Neural cell (in vitro differentiated cells): ENCODE data around the gene POLR3K. TPM values are rescaled to one million over a fixed set of nuclear protein-coding genes. Genes with fewer than 3 reads are reported as not detected.

ENCODE experiments used
- H2AFZ ChIP-seq: fragments of 200-600, 300-800 bp; sonication (generic), shearing (Covaris generic); 2 replicates; pipeline ENCODE4 v1.6.0; 2014; ENCODE audit warnings: low read depth, mild to moderate bottlenecking, antibody characterized with exemption, low read length, moderate library complexity
- H3F3A ChIP-seq: fragments of 200-600 bp; shearing (Covaris generic); 2 replicates; pipeline ENCODE4 v1.6.1; 2016; ENCODE audit warnings: mild to moderate bottlenecking, moderate library complexity, mixed read lengths, antibody characterized with exemption, low read length; ENCODE audit not compliant: insufficient read depth, poor library complexity, severe bottlenecking
- H3K27ac ChIP-seq: fragments of 200-600, 300-800 bp; sonication (generic), shearing (Covaris generic); 2 replicates; pipeline ENCODE4 v1.5.1; 2014; ENCODE audit warnings: mild to moderate bottlenecking, low read length, moderate library complexity
- H3K27me3 ChIP-seq: fragments of 300-800, 200-600 bp; sonication (generic), shearing (Covaris generic); 2 replicates; pipeline ENCODE4 v1.6.0; 2014; ENCODE audit warnings: mild to moderate bottlenecking, low read depth, low read length, moderate library complexity; ENCODE audit not compliant: insufficient read depth
- H3K36me3 ChIP-seq: fragments of 300-800, 200-600 bp; sonication (generic), shearing (Covaris generic); 2 replicates; pipeline ENCODE4 v1.5.1; 2014; ENCODE audit warnings: mild to moderate bottlenecking, antibody characterized with exemption, low read length, moderate library complexity; ENCODE audit not compliant: insufficient read depth
- H3K4me2 ChIP-seq: fragments of 300-800, 200-600 bp; sonication (generic), shearing (Covaris generic); 2 replicates; pipeline ENCODE4 v1.6.0; 2014; ENCODE audit warnings: mild to moderate bottlenecking, low read length
- H3K4me3 ChIP-seq: fragments of 300-800, 200-600 bp; sonication (generic), shearing (Covaris generic); 2 replicates; pipeline ENCODE4 v1.5.1; 2014; ENCODE audit warnings: mild to moderate bottlenecking, low read length, moderate library complexity
- H3K79me2 ChIP-seq: fragments of 200-600 bp; shearing (Covaris generic); replicated peaks from 2 replicates; pipeline ENCODE4 v1.6.0; 2014; ENCODE audit warnings: mild to moderate bottlenecking, low read length, moderate library complexity; ENCODE audit not compliant: insufficient read depth
- H3K9ac ChIP-seq: fragments of 300-800, 200-600 bp; sonication (generic), shearing (Covaris generic); 2 replicates; pipeline ENCODE4 v1.6.1; 2016; ENCODE audit warnings: mild to moderate bottlenecking, low read length, mixed read lengths
- H3K9me2 ChIP-seq: fragments of 200-600 bp; shearing (Covaris generic); 2 replicates; pipeline ENCODE4 v1.6.1; 2016; ENCODE audit warnings: mild to moderate bottlenecking, low read length, mixed read lengths; ENCODE audit not compliant: insufficient read depth
- H3K9me3 ChIP-seq: fragments of 200-600, 300-800 bp; sonication (generic), shearing (Covaris generic); 2 replicates; pipeline ENCODE4 v1.6.1; 2016; ENCODE audit warnings: mild to moderate bottlenecking, mixed run types, low read length, moderate library complexity, mixed read lengths
- H4K20me1 ChIP-seq: fragments of 200-600 bp; shearing (Covaris generic); 2 replicates; pipeline ENCODE4 v1.6.1; 2016; ENCODE audit warnings: mild to moderate bottlenecking, mixed run types; ENCODE audit not compliant: insufficient read depth
- CTCF ChIP-seq: fragments of 450-650 bp; IDR thresholded peaks from 2 replicates; pipeline ENCODE4 v1.5.1; 2014; ENCODE audit warnings: antibody characterized with exemption, mild to moderate bottlenecking, moderate library complexity; ENCODE audit not compliant: poor library complexity, severe bottlenecking
- EP300 ChIP-seq: fragments of 450-650 bp; conservative IDR thresholded peaks from 2 replicates; pipeline ENCODE4 v1.6.1; 2014; ENCODE audit warnings: antibody characterized with exemption, mild to moderate bottlenecking, moderate library complexity; ENCODE audit not compliant: poor library complexity, severe bottlenecking
- EZH2 ChIP-seq: fragments of 200-600, 300-800 bp; shearing (Covaris generic), sonication (generic); IDR thresholded peaks from 2 replicates; pipeline ENCODE4 v1.6.1; 2014; ENCODE audit warnings: antibody characterized with exemption, low read length, borderline replicate concordance, mild to moderate bottlenecking; ENCODE audit not compliant: insufficient read depth, poor library complexity, severe bottlenecking
- MXI1 ChIP-seq: fragments of 450-650 bp; conservative IDR thresholded peaks from 2 replicates; pipeline ENCODE4 v1.6.1; 2014; ENCODE audit warnings: antibody characterized with exemption, mild to moderate bottlenecking; ENCODE audit not compliant: poor library complexity, severe bottlenecking
- POLR2AphosphoS5 ChIP-seq: IDR thresholded peaks from 2 replicates; pipeline ENCODE4 v1.6.1; 2012
- RAD21 ChIP-seq: fragments of 450-650 bp; conservative IDR thresholded peaks from 2 replicates; pipeline ENCODE4 v1.6.1; 2014; ENCODE audit warnings: antibody characterized with exemption, mild to moderate bottlenecking, moderate library complexity
- SMC3 ChIP-seq: fragments of 450-650 bp; conservative IDR thresholded peaks from 2 replicates; pipeline ENCODE4 v1.6.1; 2014; ENCODE audit warnings: antibody characterized with exemption, mild to moderate bottlenecking, moderate library complexity; ENCODE audit not compliant: poor library complexity
- TAF1 ChIP-seq: IDR thresholded peaks from 2 replicates; pipeline ENCODE4 v1.6.1; 2012; ENCODE audit warnings: low read depth
- polyA plus RNA-seq: library from polyadenylated mRNA; depleted of rRNA; stranded (reverse); fragments of >200 nt; gene quantifications from 2 replicates; pipeline ENCODE4 v1.2.3, GENCODE V29; 2014

The POLR3K gene
- polyA plus RNA-seq, 1 donor from 2014 or later: 7.1 TPM

- TF ChIP-seq POLR2AphosphoS5: no peak
- no peak for TF ChIP-seq RAD21
- no peak for TF ChIP-seq MXI1
- TF ChIP-seq SMC3: no peak
- no peak for TF ChIP-seq CTCF
- no peak for TF ChIP-seq EP300
- H3F3A ChIP-seq: no peaks in the 10 kb centered on the region
- no peaks in the 10 kb centered on the region for H3K9me3 ChIP-seq
- no peaks in the 10 kb centered on the region for H3K36me3 ChIP-seq
- H3K4me3 ChIP-seq: peak overlapping the region; percentile 89
- peaks cover 8% of the 10 kb centered on the region for H3K27me3 ChIP-seq
- no peaks in the 10 kb centered on the region for H4K20me1 ChIP-seq
- peak overlapping the region; percentile 76 for H2AFZ ChIP-seq
- H3K9me2 ChIP-seq: no peaks in the 10 kb centered on the region
- H3K27ac ChIP-seq: no peak overlapping the region
- H3K79me2 ChIP-seq: no peaks in the 10 kb centered on the region
- peak overlapping the region; percentile 75 for H3K9ac ChIP-seq
- peak overlapping the region; percentile 30 for H3K4me2 ChIP-seq
These were observed 23.9 kb upstream of the POLR3K start for GRCh38 chr16:77273-77806.

- Histone ChIP-seq H3K9me3 (no peaks in the 10 kb centered on the region), H3K27ac (no peak overlapping the region), H3K4me3 (peak overlapping the region; percentile 89), H3K36me3 (no peaks in the 10 kb centered on the region), H3F3A (no peaks in the 10 kb centered on the region), H3K27me3 (peaks cover 12% of the 10 kb centered on the region), H2AFZ (no peak overlapping the region), H3K79me2 (no peaks in the 10 kb centered on the region), H4K20me1 (no peaks in the 10 kb centered on the region), H3K9ac (peak overlapping the region; percentile 75), H3K9me2 (no peaks in the 10 kb centered on the region), H3K4me2 (no peak overlapping the region)
- TF ChIP-seq TAF1: no peak
- TF ChIP-seq POLR2AphosphoS5: no peak
- no peak for TF ChIP-seq CTCF
- TF ChIP-seq EZH2: no peak
- no peak for TF ChIP-seq SMC3
- no peak for TF ChIP-seq RAD21
- no peak for TF ChIP-seq EP300
These were observed 23.3 kb upstream of the POLR3K start for GRCh38 chr16:76535-77272.
